Activated naive CD4-positive, alpha-beta T cell treated with anti-CD3 and anti-CD28 coated beads, Interleukin-2, amount 50 U/mL, for 16 hours (primary cell): ENCODE measurements around the gene SAP30BP.

Experiments
- DNase-seq: peaks from one replicate; pipeline ENCODE4 v3.0.0-alpha.2; 2020

Gene SAP30BP

GRCh38 chr17:75666959-75667790, at the start of gene SAP30BP, which contains the start of gene RECQL5:
Gene SAP30BP, plus strand, starts transcription at chr17:75667338. Its CDS starts 35 bp downstream, at chr17:75667373.
Gene RECQL5, minus strand, starts transcription at chr17:75667154. Its CDS starts 597 bp downstream, at chr17:75666557.
- DNase-seq = peak; percentile 97

DNA sequence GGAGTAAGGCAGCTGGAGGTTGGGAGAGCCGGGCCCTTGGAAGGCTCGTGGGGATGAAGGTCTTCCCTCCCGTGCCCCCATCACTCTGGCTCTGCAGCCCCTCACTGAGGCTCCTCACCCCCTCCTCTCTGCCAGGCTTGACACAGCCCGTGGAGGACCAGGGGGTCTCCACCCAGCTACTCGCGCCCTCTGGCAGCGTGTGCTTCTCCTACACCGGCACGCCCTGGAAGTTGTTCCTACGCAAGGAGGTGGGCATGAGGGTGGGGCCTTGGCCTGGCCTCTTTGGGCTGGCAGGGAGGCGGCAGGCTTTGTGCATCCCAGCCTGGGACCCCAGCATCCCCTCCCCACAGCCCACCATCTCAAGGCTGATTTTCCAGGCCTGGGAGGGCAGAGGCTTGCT, 49.5 kb upstream of the SAP30BP start:
- DNase-seq = no peak

DNA sequence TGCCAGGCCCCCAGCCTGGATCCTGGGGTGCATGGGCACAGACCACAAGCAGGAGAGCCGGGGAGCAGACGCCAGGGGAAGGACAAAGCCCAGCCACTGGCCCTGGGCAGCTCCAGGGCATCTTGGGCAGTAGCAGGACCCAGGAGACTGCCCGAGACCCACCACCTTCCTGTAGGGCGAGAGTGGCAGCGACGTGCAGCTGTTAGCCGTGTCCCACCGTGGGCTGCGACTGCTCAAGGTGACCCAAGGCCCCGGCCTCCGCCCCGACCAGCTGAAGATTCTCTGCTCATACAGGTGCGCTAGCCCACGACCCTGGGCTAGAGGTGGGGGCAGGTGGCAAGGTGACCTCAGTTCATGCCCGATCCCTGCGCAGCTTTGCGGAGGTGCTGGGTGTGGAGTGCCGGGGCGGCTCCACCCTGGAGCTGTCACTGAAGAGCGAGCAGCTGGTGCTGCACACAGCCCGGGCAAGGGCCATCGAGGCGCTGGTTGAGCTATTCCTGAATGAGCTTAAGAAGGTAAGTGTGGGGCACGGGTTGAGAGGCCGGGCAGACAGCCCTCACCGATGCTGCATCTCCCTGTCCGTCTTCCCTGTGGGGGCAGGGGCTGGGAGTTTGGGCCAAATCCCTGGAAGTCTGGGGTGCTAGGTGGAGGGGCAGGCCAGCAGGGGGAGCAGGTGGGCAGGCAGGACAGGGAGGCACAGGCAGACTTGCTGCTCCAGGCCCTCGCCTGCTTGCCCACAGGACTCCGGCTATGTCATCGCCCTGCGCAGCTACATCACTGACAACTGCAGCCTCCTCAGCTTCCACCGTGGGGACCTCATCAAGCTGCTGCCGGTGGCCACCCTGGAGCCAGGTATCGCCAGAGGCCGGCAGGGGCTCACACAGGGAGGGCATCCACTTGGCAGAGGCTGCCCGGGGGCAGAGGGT, 47.4 kb upstream of the SAP30BP start:
- no peak for DNase-seq

GRCh38 chr17:75621489-75621888, 45.6 kb upstream of the SAP30BP start:
- DNase-seq = no peak

DNA sequence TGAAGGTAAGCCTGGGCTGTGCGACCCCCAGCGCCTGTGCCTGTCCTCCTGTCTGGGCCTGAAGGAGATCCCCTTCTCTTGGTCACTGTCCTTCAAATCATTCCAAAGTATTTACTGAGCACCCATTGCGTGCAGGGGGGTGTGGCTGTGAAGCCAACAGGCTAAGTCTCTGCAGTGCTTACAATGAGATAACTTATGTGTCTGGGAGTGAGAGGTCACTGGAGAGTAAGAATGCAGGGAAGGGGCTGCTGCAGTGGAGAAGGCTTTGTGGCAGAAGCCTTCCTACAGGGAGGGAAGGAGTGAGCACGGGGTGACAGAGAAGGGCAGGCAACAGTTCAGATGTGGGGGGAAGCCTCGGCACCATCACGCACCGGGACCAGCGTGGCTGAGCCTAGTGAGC, 45.1 kb upstream of the SAP30BP start:
- DNase-seq = no peak

DNA sequence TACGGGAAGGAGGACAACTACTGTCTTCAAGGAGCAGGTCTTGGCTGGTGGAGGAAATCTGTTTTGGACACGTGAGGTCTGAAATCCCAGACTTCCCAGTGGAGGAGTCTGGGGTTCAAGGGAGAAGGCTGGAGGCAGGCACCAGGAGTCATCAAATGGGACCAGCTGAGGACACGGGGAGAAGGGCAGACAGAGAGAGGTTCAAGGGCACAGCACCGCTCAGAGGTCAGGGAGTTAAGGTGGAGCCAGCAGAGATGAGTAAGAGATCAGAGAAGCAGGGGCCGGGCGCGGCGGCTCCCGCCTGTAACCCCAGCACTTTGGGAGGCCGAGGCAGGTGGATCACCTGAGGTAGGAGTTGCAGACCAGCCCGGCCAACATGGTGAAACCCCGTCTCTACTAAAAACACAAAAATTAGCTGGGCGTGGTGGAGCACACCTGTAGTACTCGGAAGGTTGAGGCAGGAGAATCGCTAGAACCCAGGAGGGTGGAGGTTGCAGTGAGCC, 44.3 kb upstream of the SAP30BP start:
- no peak for DNase-seq

DNA sequence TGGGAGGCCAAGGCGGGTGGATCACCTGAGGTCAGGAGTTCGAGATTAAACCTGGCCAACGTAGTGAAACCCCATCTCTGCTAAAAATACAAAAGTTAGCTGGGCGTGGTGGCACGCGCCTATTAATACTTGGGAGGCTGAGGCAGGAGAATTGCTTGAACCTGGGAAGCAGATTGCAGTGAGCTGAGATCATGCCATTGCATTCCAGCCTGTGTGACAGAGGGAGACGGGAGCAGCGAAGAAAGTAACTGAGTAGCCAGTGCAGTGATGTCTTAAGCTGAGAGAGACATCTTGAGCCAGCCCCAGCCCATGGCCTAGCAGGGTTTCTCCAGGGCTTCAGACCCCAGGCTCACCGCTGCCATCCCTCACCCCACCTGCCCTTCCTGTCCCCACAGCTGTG, 43.8 kb upstream of the SAP30BP start:
- no peak for DNase-seq

DNA sequence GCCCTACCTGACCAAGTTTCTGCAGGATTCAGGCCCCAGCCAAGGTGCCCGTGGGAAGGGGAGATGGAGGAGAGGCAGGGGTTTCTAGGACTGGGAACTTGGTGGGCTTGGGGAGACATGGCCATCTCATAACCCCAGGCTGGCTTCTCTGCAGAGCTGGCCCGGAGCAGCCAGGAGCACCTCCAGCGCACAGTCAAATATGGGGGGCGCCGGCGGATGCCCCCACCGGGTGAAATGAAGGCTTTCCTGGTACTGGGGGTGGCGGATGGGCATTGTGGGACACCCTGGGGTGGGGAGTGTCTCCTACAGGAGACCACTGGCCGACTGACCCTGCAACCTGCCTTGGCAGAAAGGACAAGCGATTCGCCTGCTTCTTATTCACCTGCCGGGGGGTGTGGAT, 43.1 kb upstream of the SAP30BP start:
- no peak for DNase-seq

DNA sequence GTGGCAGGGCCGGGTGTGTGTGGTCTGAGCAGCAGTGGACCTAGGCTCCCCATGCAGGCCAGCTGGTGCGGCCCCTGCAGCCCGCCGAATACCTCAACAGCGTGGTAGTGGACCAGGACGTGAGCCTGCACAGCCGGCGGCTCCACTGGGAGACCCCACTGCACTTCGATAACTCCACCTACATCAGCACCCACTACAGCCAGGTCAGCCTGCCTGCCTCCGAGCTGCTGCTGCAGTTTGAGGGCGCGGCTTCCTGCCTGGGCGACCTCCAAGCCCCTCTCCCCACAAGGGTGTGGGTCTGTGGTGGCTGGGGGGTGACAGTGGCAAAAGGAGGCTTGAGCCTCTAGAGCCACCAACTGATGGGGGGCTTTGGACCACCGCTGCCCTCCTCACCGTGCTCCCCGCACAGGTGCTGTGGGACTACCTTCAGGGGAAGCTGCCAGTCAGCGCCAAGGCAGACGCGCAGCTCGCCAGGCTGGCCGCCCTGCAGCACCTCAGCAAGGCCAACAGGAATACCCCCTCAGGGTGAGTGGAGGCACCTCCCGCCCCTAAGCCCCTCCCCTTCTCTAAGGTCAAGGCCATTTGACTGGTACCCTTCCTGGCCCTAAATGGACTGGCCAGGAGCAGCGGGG, 42.3 kb upstream of the SAP30BP start:
- no peak for DNase-seq

DNA sequence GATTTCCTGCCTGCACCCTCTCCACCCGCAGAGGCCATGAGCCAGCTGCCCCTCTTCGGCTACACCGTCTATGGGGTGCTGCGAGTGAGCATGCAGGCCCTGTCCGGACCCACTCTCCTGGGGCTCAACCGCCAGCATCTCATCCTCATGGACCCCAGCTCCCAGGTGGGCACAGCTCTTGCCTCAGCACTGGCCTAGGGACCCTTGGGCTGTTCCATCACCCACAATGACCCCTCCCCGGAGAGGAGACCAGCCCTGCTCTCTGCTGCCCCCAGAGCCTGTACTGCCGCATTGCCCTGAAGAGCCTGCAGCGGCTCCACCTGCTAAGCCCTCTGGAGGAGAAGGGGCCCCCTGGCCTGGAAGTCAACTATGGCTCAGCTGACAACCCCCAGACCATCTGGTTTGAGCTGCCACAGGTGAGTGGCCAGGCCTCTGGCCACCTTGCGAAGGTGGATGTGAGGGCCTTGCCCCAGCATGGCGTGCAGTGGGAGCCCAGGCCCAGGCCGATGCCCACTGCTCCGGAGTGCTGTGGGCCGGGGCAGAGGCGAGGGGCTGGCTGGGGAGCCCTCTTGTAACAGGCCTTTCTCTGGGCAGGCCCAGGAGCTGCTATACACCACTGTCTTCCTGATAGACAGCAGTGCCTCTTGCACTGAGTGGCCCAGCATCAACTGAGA, 41.2 kb upstream of the SAP30BP start:
- DNase-seq = peak; percentile 29

GRCh38 chr17:75626496-75627038, 40.6 kb upstream of the SAP30BP start:
- no peak for DNase-seq

- no peak for DNase-seq
These were observed 40.0 kb upstream of the SAP30BP start for GRCh38 chr17:75627094-75627493.

DNA sequence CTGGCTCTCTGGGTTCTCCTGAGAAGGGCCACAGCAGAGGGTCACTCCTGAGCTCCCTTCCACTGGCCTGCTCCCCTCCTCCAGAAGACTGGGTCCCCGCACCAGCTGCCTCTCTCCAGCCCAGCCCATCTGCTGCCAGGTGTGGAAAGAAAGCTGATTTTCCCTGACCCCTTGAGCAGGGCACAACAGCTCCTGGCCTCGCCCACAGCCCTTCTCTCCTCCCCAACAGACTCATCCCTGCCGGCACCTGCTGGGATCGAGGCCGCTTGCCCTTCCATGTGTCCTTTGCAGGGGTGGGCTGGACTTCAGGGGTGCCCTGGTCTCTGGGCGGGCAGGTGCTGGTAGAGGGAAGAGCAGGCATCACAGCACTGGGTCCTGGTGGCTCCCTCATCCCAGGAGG, 38.7 kb upstream of the SAP30BP start:
- no peak for DNase-seq

- no peak for DNase-seq
These were observed 38.0 kb upstream of the SAP30BP start for GRCh38 chr17:75629157-75629556.

DNA sequence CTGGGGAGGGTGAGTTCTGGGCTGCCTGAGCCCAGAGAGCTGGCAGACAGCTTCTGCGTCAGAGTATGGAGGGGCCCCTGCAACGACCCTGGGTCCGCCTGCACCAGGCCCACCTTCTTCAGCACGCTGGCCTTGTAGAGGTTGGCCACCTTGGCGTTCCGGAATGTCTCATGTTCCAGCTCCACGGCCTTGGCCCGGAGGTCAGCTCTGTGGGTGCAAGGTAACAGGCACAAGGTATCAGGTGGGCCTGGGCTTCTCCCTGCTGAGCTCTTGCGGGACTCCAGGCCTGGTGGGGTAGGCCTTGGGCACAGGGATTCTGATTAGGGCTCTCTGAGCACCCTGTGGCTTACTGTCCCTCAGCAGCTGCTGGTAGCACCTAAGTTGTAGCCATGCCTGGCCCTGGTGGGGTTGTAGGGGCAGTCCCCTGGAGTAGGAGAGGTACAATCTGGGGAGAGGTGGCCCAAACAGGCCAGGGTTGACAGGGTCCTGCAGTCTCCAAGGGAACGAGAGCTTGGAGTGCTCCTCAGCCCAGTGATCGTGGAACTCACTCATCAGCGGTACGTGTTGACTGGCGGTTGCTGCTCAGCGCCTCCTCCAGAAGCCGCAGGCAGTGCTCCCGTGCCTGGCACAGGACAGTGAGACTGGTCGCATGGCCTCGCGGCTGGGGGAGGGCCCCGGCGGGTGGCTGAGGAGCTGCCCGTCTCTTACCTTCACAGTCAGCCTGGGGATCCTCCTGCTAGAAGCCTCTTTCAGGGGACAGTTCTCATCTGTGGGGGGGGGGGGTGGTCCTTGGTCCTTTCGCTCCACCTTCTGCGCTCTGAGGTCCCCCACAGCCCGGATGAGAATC, 36.8 kb upstream of the SAP30BP start:
- DNase-seq = no peak

GRCh38 chr17:75631353-75631752, 35.8 kb upstream of the SAP30BP start:
- DNase-seq = no peak

DNA sequence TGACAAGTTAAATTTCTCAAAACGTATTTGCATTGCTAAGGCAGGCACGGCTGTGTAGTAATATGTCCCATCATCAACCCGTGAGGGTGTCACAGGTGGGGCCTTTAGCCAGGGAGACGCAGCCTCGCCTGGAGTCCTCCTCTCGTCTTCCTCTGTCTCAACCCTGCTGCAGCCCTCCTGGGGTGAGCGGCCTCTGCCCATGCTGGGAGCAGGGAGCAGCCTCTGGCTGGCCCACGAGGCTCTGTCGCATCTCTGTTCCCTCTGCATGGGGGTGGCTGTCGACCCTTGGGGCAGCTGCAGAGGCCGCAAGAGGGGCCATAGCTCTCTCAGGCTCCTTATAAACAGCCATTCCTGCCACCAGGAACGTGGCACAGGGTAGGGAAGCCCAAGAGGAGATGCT, 34.7 kb upstream of the SAP30BP start:
- no peak for DNase-seq

DNA sequence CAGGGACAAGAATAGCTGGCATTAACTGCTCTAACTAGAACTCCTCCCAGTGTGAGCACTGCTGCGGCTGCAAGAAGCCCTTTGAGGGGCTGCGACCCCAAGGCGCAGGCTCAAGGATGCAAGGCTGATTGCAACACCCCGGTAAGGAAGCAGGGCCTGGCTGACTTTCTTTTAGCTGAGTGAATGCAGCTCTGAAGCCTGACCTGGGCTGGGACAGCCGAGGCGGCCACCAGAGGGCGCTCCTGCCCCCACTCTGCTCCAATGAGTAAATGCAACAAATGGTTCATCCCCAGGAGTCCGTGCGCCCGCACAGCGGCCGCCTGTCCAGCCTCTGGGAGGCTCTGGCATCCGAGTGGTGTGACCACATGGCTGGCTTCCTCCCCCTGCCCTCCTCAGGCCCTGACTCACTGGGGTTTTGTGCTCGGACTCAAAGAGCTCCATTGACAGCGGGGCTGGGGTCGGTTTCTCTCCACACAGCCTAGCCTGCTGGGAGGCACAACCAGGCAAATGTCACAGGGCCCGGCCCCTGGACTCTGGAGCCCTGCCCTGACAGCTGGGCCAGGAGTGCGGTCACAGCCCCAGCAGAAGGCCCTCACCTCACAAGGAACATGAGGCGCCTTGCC, 34.2 kb upstream of the SAP30BP start, which contains the start of gene SMIM5:
SMIM5 (plus strand) TSS at position 572 of the 623 bp plus-strand sequence. CDS start 6,768 bp downstream, outside the sequence.
- DNase-seq = peak; percentile 85

- DNase-seq = peak; percentile 55
These were observed 33.4 kb upstream of the SAP30BP start for GRCh38 chr17:75633486-75634375.

- no peak for DNase-seq
These were observed 32.8 kb upstream of the SAP30BP start for GRCh38 chr17:75634376-75634740.
